WTC11 (cell line): ENCODE results near the gene CTLA4. TPM values are rescaled to one million over a fixed set of nuclear protein-coding genes. Genes with fewer than 3 reads are reported as not detected.

Experiments
- ATAC-seq: fragments of 200-7000 bp; cut with Tn5 transposase; 2 replicates; pipeline ENCODE4 v1.10.0; 2021; ENCODE audit warnings: mild to moderate bottlenecking, moderate library complexity
- CTCF ChIA-PET: fragments of 300-600 bp; sonication (Branson Sonifier 250); formaldehyde crosslinking; loops from one replicate; lab custom pipeline; 2021; ENCODE audit warnings: antibody characterized with exemption; lab: Charles Lee
- POLR2A ChIA-PET: fragments of 350-600 bp; sonication (Branson Sonifier 250); formaldehyde crosslinking; loops from one replicate; lab custom pipeline; 2021; ENCODE audit warnings: antibody characterized with exemption; lab: Charles Lee
- DNase-seq: peaks from one replicate; pipeline ENCODE4 v3.0.0; 2021; ENCODE audit warnings: low spot score
- H3K27ac Mint-ChIP-seq: 2 replicates; pipeline ENCODE4 v1.8.0; 2021; ENCODE audit warnings: mixed read lengths
- H3K27me3 Mint-ChIP-seq: 2 replicates; pipeline ENCODE4 v1.8.0; 2021; ENCODE audit warnings: low read depth, mild to moderate bottlenecking, moderate library complexity, mixed read lengths
- H3K36me3 Mint-ChIP-seq: 2 replicates; pipeline ENCODE4 v1.8.0; 2021; ENCODE audit warnings: mixed read lengths
- H3K4me1 Mint-ChIP-seq: 2 replicates; pipeline ENCODE4 v1.8.0; 2022; ENCODE audit warnings: mixed read lengths
- H3K4me3 Mint-ChIP-seq: 2 replicates; pipeline ENCODE4 v1.8.0; 2021; ENCODE audit warnings: mild to moderate bottlenecking, moderate library complexity, mixed read lengths
- H3K9me3 Mint-ChIP-seq: 2 replicates; pipeline ENCODE4 v1.8.0; 2021; ENCODE audit warnings: mixed read lengths
- ATF2 ChIP-seq: sonication (generic); formaldehyde crosslinking; IDR thresholded peaks from 2 replicates; pipeline ENCODE4 v1.8.1; 2022; ENCODE audit warnings: low read depth, missing genetic modification reagents, borderline replicate concordance
- ATF3 ChIP-seq: sonication (generic); formaldehyde crosslinking; conservative IDR thresholded peaks from 2 replicates; pipeline ENCODE4 v1.8.1; 2022; ENCODE audit warnings: mild to moderate bottlenecking, missing genetic modification reagents
- CDX4 ChIP-seq: fragments of 250-450 bp; sonication (Bioruptor Pico); IDR thresholded peaks from 2 replicates; pipeline ENCODE4 v1.9.0; 2021; ENCODE audit warnings: moderate library complexity, mild to moderate bottlenecking, inconsistent platforms, borderline replicate concordance
- ELF4 ChIP-seq: sonication (generic); formaldehyde crosslinking; IDR thresholded peaks from 2 replicates; pipeline ENCODE4 v1.8.1; 2022; ENCODE audit warnings: low read depth, mild to moderate bottlenecking, moderate library complexity, missing genetic modification reagents
- ERG ChIP-seq: fragments of 250-450 bp; sonication (Bioruptor Pico); IDR thresholded peaks from 2 replicates; pipeline ENCODE4 v1.8.0; 2021; ENCODE audit warnings: mild to moderate bottlenecking
- ESRRA ChIP-seq: sonication (generic); formaldehyde crosslinking; IDR thresholded peaks from 2 replicates; pipeline ENCODE4 v1.8.1; 2022; ENCODE audit warnings: mild to moderate bottlenecking, missing genetic modification reagents, borderline replicate concordance
- FOXJ3 ChIP-seq: sonication (generic); formaldehyde crosslinking; IDR thresholded peaks from 2 replicates; pipeline ENCODE4 v1.9.0; 2021; ENCODE audit warnings: missing genetic modification reagents, mild to moderate bottlenecking, borderline replicate concordance
- HMGA2 ChIP-seq: fragments of 250-450 bp; sonication (Bioruptor Pico); IDR thresholded peaks from 2 replicates; pipeline ENCODE4 v1.4.0; 2021; ENCODE audit warnings: mild to moderate bottlenecking, moderate library complexity
- MAX ChIP-seq: sonication (generic); formaldehyde crosslinking; IDR thresholded peaks from 2 replicates; pipeline ENCODE4 v1.8.0; 2022; ENCODE audit warnings: mild to moderate bottlenecking, missing genetic modification reagents
- MXD4 ChIP-seq: fragments of 250-450 bp; sonication (Bioruptor Pico); IDR thresholded peaks from 2 replicates; pipeline ENCODE4 v1.8.0; 2021; ENCODE audit warnings: mild to moderate bottlenecking, moderate library complexity, borderline replicate concordance
- MYBL2 ChIP-seq: sonication (generic); formaldehyde crosslinking; IDR thresholded peaks from 2 replicates; pipeline ENCODE4 v1.8.1; 2023; ENCODE audit warnings: mild to moderate bottlenecking, moderate library complexity, missing genetic modification reagents
- SMAD3 ChIP-seq: sonication (generic); formaldehyde crosslinking; IDR thresholded peaks from 2 replicates; pipeline ENCODE4 v1.8.0; 2022; ENCODE audit warnings: missing genetic modification reagents, mild to moderate bottlenecking, borderline replicate concordance
- SMAD4 ChIP-seq: sonication (generic); formaldehyde crosslinking; IDR thresholded peaks from 2 replicates; pipeline ENCODE4 v1.8.0; 2022; ENCODE audit warnings: mild to moderate bottlenecking, missing genetic modification reagents
- ZNF396 ChIP-seq: fragments of 250-450 bp; sonication (Bioruptor Pico); IDR thresholded peaks from 2 replicates; pipeline ENCODE4 v1.8.0; 2021; ENCODE audit warnings: mild to moderate bottlenecking, moderate library complexity, borderline replicate concordance
- ZNF532 ChIP-seq: fragments of 250-450 bp; sonication (Bioruptor Pico); IDR thresholded peaks from 2 replicates; pipeline ENCODE4 v1.9.0; 2021; ENCODE audit warnings: mild to moderate bottlenecking, borderline replicate concordance
- total RNA-seq: library from RNA; stranded (reverse); gene quantifications from 3 replicates; pipeline ENCODE4 v1.2.3, GENCODE V29; 2021

Gene CTLA4
- total RNA-seq, 1 experiment from 2014 or later: 0.31 TPM

- TF ChIP-seq ZNF532 (CRISPR knock-in tag): no peak
- no peak for TF ChIP-seq MYBL2 (CRISPR knock-in tag)
- TF ChIP-seq FOXJ3 (CRISPR knock-in tag): no peak
- TF ChIP-seq SMAD3 (CRISPR knock-in tag): no peak
- TF ChIP-seq ZNF396 (CRISPR knock-in tag): no peak
Observed at GRCh38 chr2:203873921-203874631, 6.5 kb downstream of the CTLA4 start (continued).

GRCh38 chr2:203875471-203875870, 7.9 kb downstream of the CTLA4 start:
- Mint-ChIP-seq H3K4me3 (no peak overlapping the region), H3K9me3 (no peaks in the 10 kb centered on the region), H3K4me1 (no peaks in the 10 kb centered on the region), H3K36me3 (no peaks in the 10 kb centered on the region), H3K27me3 (no peaks in the 10 kb centered on the region), H3K27ac (no peak overlapping the region)
- ATAC-seq: no peak
- CTCF ChIA-PET: no interaction called here
- TF ChIP-seq HMGA2 (CRISPR knock-in tag): no peak
- TF ChIP-seq ELF4 (CRISPR knock-in tag): no peak
- TF ChIP-seq ERG (CRISPR knock-in tag): no peak
- no peak for TF ChIP-seq ATF3 (CRISPR knock-in tag)
- no peak for TF ChIP-seq ESRRA
- no peak for TF ChIP-seq CDX4 (CRISPR knock-in tag)
- TF ChIP-seq MXD4 (CRISPR knock-in tag): no peak
- no peak for TF ChIP-seq ATF2 (CRISPR knock-in tag)
- no peak for TF ChIP-seq SMAD4 (CRISPR knock-in tag)
- no peak for TF ChIP-seq MAX (CRISPR knock-in tag)
- POLR2A ChIA-PET: no interaction called here
- no peak for DNase-seq
